AG04450 (cell line): ENCODE data around the gene PAFAH1B1. TPM values are rescaled to one million over a fixed set of nuclear protein-coding genes. Genes with fewer than 3 reads are reported as not detected.

Experiments used
- CTCF ChIA-PET: fragments of 300-600, 350-600 bp; formaldehyde crosslinking; extraction: SDS; loops from one replicate; lab custom pipeline; 2022; ENCODE audit warnings: antibody characterized with exemption, inconsistent platforms; lab: Charles Lee
- POLR2A ChIA-PET: fragments of 350-600 bp; formaldehyde crosslinking; extraction: SDS; loops from one replicate; lab custom pipeline; 2021; ENCODE audit warnings: antibody characterized with exemption, inconsistent platforms; lab: Yijun Ruan, JAX
- DNase-seq: peaks from one replicate; pipeline ENCODE4 v3.0.0-alpha.2; 2011; ENCODE audit warnings: low read depth, low spot score
- H3K27ac ChIP-seq: one replicate; pipeline ENCODE4 v1.5.1; 2012; ENCODE audit warnings: low read depth, low read length, control low read depth
- H3K27me3 ChIP-seq: one replicate; pipeline ENCODE4 v1.6.0; 2012; ENCODE audit warnings: low read length; ENCODE audit not compliant: control insufficient read depth, insufficient read depth
- H3K4me3 ChIP-seq: 2 replicates; pipeline ENCODE4 v1.5.1; 2011; ENCODE audit warnings: mild to moderate bottlenecking, low read depth, low read length, control low read depth
- H3K9me3 ChIP-seq: 2 replicates; pipeline ENCODE4 v1.5.1; 2012; ENCODE audit warnings: low read length; ENCODE audit not compliant: control insufficient read depth, insufficient read depth
- CTCF ChIP-seq: IDR thresholded peaks from 2 replicates; pipeline ENCODE4 v1.5.1; 2011; ENCODE audit warnings: low read depth, low read length, control low read depth, inconsistent platforms
- polyA plus RNA-seq: library from polyadenylated mRNA; depleted of rRNA; stranded (reverse); fragments of >200 nt; gene quantifications from 2 replicates; pipeline ENCODE4 v1.2.3, GENCODE V29; 2011

Gene PAFAH1B1
- polyA plus RNA-seq, 1 experiment, result 111 TPM

DNA sequence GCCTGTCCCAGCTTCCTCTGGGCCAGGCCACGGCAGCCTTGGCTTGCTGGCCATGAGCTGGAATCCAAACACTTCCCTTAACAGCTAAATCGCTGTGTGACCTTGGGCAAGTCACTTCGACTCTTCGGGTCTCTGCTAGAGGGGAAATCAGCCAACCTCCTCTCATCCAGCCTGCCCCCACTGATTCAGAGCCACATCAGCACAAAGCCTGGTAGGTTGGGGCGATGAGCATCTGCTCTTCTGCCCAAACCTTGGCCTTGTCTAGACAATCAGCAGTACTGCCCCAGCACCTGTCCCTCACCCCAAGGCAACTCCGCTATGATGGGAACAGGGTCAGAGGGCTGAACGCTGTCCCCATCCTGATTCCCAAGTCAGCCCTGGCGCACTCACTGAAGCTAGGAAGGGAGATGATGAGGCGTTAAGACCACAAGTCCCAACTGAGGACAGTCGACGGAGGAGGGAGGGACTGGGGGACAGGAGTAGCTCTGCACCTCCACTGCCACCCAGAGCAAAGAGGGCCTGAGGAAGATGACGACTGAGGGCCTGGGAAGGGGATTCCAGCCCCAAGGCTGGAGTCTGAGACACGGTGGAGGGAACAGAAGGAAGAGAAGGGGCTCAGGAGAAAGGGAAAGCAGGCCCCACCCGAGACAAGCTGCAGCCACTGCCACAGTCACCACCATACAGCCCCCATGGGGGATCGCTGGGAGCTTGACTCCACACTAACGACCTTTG lies 116.8 kb downstream of the PAFAH1B1 start:
- ChIA-PET CTCF (interaction anchor here (0.8 kb wide), 1 partner anchor 294 kb away, joined by 3 read pairs; no protein-coding TSS in a partner anchor), POLR2A (interaction anchor here (0.6 to 1.2 kb wide), 2 partner anchors 10 to 155 kb away, joined by 3 to 5 read pairs; no protein-coding TSS in a partner anchor)
- Histone ChIP-seq H3K27me3 (no peaks in the 10 kb centered on the region), H3K4me3 (peak overlapping the region; percentile 74), H3K9me3 (no peaks in the 10 kb centered on the region), H3K27ac (peak overlapping the region; percentile 31)
- no peak for TF ChIP-seq CTCF
- no peak for DNase-seq

DNA sequence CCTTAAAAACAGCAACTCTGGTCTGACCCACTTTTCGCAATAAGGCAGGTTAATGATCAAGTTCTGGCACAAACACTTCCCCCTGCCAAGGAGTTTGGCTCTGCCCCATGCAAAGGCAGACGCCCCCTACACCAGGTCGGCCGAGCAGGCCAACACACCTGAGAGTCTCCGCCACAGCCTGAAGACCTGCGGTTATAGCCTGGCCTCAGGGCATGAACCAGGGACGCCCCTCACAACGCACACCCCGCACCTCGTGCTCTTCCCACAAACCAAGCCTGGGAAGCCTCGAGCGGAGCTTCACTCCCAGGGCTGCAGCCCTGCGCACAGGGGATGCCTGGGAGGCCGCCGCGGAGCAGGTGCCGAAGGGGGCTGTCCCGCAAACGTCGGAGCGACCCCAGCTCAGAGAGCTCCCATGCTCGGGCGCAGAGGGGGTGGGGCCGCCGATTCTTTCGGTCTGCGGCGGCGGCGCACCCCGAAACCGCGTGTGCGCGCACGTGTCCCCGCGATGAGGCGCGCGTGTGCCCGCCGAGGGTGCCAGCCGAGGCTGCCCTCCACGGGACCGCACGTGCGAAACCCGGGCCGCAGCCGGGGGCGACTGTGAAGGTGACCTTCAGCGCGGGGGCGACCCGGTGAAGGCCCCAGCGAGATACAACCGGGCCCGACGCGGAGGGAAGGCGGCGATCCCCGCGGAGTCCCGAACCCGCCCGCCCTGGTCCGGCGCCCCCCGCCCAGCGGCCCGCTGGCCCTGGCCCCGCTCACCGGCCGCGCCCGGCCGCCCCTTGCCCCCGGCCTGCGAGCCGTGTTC lies 117.6 kb downstream of the PAFAH1B1 start:
- TF ChIP-seq CTCF, result no peak
- no peak overlapping the region for H3K27ac ChIP-seq
- POLR2A ChIA-PET, result interaction anchor here (1.2 kb wide), 1 partner anchor 10 kb away, joined by 5 read pairs; no protein-coding TSS in a partner anchor
- no peaks in the 10 kb centered on the region for H3K27me3 ChIP-seq
- H3K4me3 ChIP-seq, result peak overlapping the region; percentile 74
- H3K9me3 ChIP-seq, result no peaks in the 10 kb centered on the region
- no peak for DNase-seq
- CTCF ChIA-PET, result no interaction called here

DNA sequence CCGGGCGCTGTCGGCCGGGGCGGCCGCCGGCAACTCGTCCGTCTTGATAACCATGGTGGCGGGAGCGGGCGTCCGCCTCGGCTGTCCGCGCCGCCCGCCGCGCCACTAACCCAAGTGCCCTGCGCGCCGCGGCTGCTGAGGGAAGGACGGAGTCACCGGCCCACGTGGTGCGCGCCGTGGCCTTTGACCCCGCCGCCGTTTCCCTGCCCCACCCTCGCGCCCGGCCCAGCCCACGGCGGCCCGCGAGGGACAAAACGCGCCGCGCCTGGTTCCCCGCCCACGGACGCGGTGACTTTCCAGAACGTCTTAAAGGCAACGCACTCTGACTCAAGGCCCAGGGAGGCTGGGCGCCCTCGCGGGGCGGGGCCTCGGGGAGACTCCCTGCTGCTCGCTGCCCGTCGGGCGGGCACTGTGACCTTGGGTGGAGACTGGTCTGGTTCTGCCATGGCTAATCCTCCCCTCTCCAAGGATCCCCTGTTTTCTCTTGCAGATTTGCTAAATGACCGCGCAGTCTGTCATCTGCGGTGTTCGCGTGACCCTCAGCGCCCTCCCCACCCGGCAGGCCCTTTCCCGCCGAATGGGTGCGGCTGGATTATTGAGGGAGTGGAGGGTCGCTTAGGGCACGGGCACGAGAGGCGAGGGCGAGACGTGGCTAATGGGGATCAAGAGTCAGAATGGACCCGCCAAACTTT lies 118.3 kb downstream of the PAFAH1B1 start, which contains the start of gene CLUH:
TSS of gene CLUH (minus strand) at position 157 of the 692 bp plus-strand sequence. CDS start at position 54, 103 bp downstream.
- H3K27ac ChIP-seq, result no peak within 1 kb of the TSS

GRCh38 chr17:2712300-2713043 lies 119.0 kb downstream of the PAFAH1B1 start:
- Histone ChIP-seq H3K9me3 (no peaks in the 10 kb centered on the region), H3K27ac (no peak overlapping the region), H3K27me3 (no peaks in the 10 kb centered on the region), H3K4me3 (peak overlapping the region; percentile 74)
- TF ChIP-seq CTCF, result no peak
- DNase-seq, result no peak
- POLR2A ChIA-PET, result interaction anchor here (0.7 kb wide), 1 partner anchor 19 kb away, joined by 3 read pairs; no protein-coding TSS in a partner anchor
- CTCF ChIA-PET, result no interaction called here

More for the DNA sequence above, 118.3 kb downstream of the PAFAH1B1 start, which contains the start of gene CLUH:
- H3K9me3 ChIP-seq, result no peaks in the 10 kb centered on the region
- DNase-seq, result peak; percentile 91
- ChIA-PET CTCF (no interaction called here), POLR2A (no interaction called here)
- no peaks in the 10 kb centered on the region for H3K27me3 ChIP-seq
- H3K4me3 ChIP-seq, result peak within 1 kb of the TSS; percentile 74
- no peak for TF ChIP-seq CTCF
